GM12864 (cell line): ENCODE data around the gene CDH11.

Experiments used
- DNase-seq: peaks from one replicate; pipeline ENCODE4 v3.0.0-alpha.2; 2011; ENCODE audit warnings: low read depth
- H3K4me3 ChIP-seq: 2 replicates; pipeline ENCODE4 v1.5.1; 2011; ENCODE audit warnings: mild to moderate bottlenecking, low read depth, low read length, control low read depth
- CTCF ChIP-seq: IDR thresholded peaks from 2 replicates; pipeline ENCODE4 v1.5.1; 2011; ENCODE audit warnings: low read depth, mild to moderate bottlenecking, moderate library complexity, low read length, control low read depth, inconsistent platforms; ENCODE audit errors: missing control alignments

Gene CDH11

GRCh38 chr16:65105171-65105570 is 16.7 kb downstream of the CDH11 start:
- H3K4me3 ChIP-seq = no peak overlapping the region
- TF ChIP-seq CTCF = no peak
- no peak for DNase-seq

GRCh38 chr16:65104471-65104870 is 17.4 kb downstream of the CDH11 start:
- DNase-seq = no peak
- no peak for TF ChIP-seq CTCF
- no peak overlapping the region for H3K4me3 ChIP-seq

- no peak for DNase-seq
These were observed 19.5 kb downstream of the CDH11 start for GRCh38 chr16:65102326-65102725.

GRCh38 chr16:65101009-65101408 is 20.9 kb downstream of the CDH11 start:
- no peak for TF ChIP-seq CTCF
- DNase-seq = no peak
- H3K4me3 ChIP-seq = no peak overlapping the region

More at GRCh38 chr16:65102326-65102725, 19.5 kb downstream of the CDH11 start:
- H3K4me3 ChIP-seq = no peak overlapping the region
- TF ChIP-seq CTCF = no peak

- H3K4me3 ChIP-seq = no peak overlapping the region
- DNase-seq = no peak
- no peak for TF ChIP-seq CTCF
These were observed 22.3 kb downstream of the CDH11 start for GRCh38 chr16:65099607-65100006.

GRCh38 chr16:65098916-65099315 is 22.9 kb downstream of the CDH11 start:
- no peak overlapping the region for H3K4me3 ChIP-seq
- no peak for TF ChIP-seq CTCF
- no peak for DNase-seq

GRCh38 chr16:65097296-65097695 is 24.6 kb downstream of the CDH11 start:
- H3K4me3 ChIP-seq = no peak overlapping the region
- no peak for TF ChIP-seq CTCF
- DNase-seq = no peak
